ENCODE results near the gene THAP3. TPM values are rescaled to one million over a fixed set of nuclear protein-coding genes. Genes with fewer than 3 reads are reported as not detected.
"Not testable (repeated sequence)": the region's sequence is repeated elsewhere in the genome, so short reads cannot be mapped to it uniquely, and the experiment has no call there.

THAP3 gene
- total RNA-seq, 1 donor from 2014 or later: 24.6 TPM

GRCh38 chr1:6645018-6645417, 20.4 kb downstream of the THAP3 start:
- intact Hi-C loops (cut with micrococcal nuclease): no loop called here
- H3K4me3 Mint-ChIP-seq: no peak overlapping the region
- no peaks in the 10 kb centered on the region for H3K27me3 Mint-ChIP-seq
- no peak for DNase-seq
- H3K4me1 Mint-ChIP-seq: peaks cover 2% of the 10 kb centered on the region
- H3K27ac Mint-ChIP-seq: no peak overlapping the region
- peaks cover 23% of the 10 kb centered on the region for H3K36me3 Mint-ChIP-seq (ENCODE audit: low read depth)
- no peaks in the 10 kb centered on the region for H3K9me3 Mint-ChIP-seq

GRCh38 chr1:6646499-6647148, 22.0 kb downstream of the THAP3 start:
- H3K4me3 Mint-ChIP-seq: no peak overlapping the region
- peak; percentile 78 for DNase-seq
- intact Hi-C loops (cut with micrococcal nuclease): loop anchor here (1.0 kb wide), 3 partner anchors 92 to 160 kb away; partner anchors contain the start of gene NOL9
- peaks cover 2% of the 10 kb centered on the region for H3K4me1 Mint-ChIP-seq
- peaks cover 22% of the 10 kb centered on the region for H3K36me3 Mint-ChIP-seq (ENCODE audit: low read depth)
- H3K27me3 Mint-ChIP-seq: no peaks in the 10 kb centered on the region
- H3K27ac Mint-ChIP-seq: no peak overlapping the region
- no peaks in the 10 kb centered on the region for H3K9me3 Mint-ChIP-seq

- no peak overlapping the region for H3K27ac Mint-ChIP-seq
- H3K36me3 Mint-ChIP-seq (ENCODE audit: low read depth): peaks cover 20% of the 10 kb centered on the region
- H3K4me1 Mint-ChIP-seq: peaks cover 2% of the 10 kb centered on the region
- intact Hi-C loops (cut with micrococcal nuclease): no loop called here
- H3K4me3 Mint-ChIP-seq: no peak overlapping the region
- H3K27me3 Mint-ChIP-seq: no peaks in the 10 kb centered on the region
- H3K9me3 Mint-ChIP-seq: no peaks in the 10 kb centered on the region
- DNase-seq: no peak
Measured at GRCh38 chr1:6648556-6648955, 23.9 kb downstream of the THAP3 start.

- Mint-ChIP-seq H3K4me3 (no peak overlapping the region), H3K4me1 (peaks cover 3% of the 10 kb centered on the region), H3K27me3 (no peaks in the 10 kb centered on the region), H3K9me3 (no peaks in the 10 kb centered on the region), H3K36me3 (ENCODE audit: low read depth) (peaks cover 14% of the 10 kb centered on the region), H3K27ac (no peak overlapping the region)
- intact Hi-C loops (cut with micrococcal nuclease): no loop called here
- DNase-seq: no peak
Measured at GRCh38 chr1:6651909-6652308, 27.2 kb downstream of the THAP3 start.

GRCh38 chr1:6652986-6653385, 28.3 kb downstream of the THAP3 start:
- Mint-ChIP-seq H3K4me3 (no peak overlapping the region), H3K9me3 (no peaks in the 10 kb centered on the region), H3K4me1 (peaks cover 4% of the 10 kb centered on the region), H3K27ac (no peak overlapping the region), H3K36me3 (ENCODE audit: low read depth) (peaks cover 14% of the 10 kb centered on the region), H3K27me3 (no peaks in the 10 kb centered on the region)
- no peak for DNase-seq
- intact Hi-C loops (cut with micrococcal nuclease): no loop called here

GRCh38 chr1:6653436-6654290, 29.0 kb downstream of the THAP3 start:
- Mint-ChIP-seq H3K27ac (no peak overlapping the region), H3K9me3 (no peaks in the 10 kb centered on the region), H3K36me3 (ENCODE audit: low read depth) (peaks cover 14% of the 10 kb centered on the region), H3K4me1 (peaks cover 4% of the 10 kb centered on the region), H3K27me3 (no peaks in the 10 kb centered on the region), H3K4me3 (no peak overlapping the region)
- intact Hi-C loops (cut with micrococcal nuclease): no loop called here
- DNase-seq: no peak

GRCh38 chr1:6657138-6657537, 32.5 kb downstream of the THAP3 start:
- H3K27ac Mint-ChIP-seq: no peak overlapping the region
- H3K4me1 Mint-ChIP-seq: peaks cover 4% of the 10 kb centered on the region
- intact Hi-C loops (cut with micrococcal nuclease): no loop called here
- no peak for DNase-seq
- no peak overlapping the region for H3K4me3 Mint-ChIP-seq
- peaks cover 7% of the 10 kb centered on the region for H3K36me3 Mint-ChIP-seq (ENCODE audit: low read depth)
- no peaks in the 10 kb centered on the region for H3K27me3 Mint-ChIP-seq
- no peaks in the 10 kb centered on the region for H3K9me3 Mint-ChIP-seq

GRCh38 chr1:6658359-6659060, 33.8 kb downstream of the THAP3 start:
- DNase-seq: no peak
- no peak overlapping the region for H3K27ac Mint-ChIP-seq

GRCh38 chr1:6660415-6661049, 35.9 kb downstream of the THAP3 start:
- no peaks in the 10 kb centered on the region for H3K9me3 Mint-ChIP-seq
- H3K27me3 Mint-ChIP-seq: no peaks in the 10 kb centered on the region
- intact Hi-C loops (cut with micrococcal nuclease): no loop called here
- peaks cover 4% of the 10 kb centered on the region for H3K4me1 Mint-ChIP-seq
- no peak for DNase-seq
- no peak overlapping the region for H3K27ac Mint-ChIP-seq
- H3K36me3 Mint-ChIP-seq (ENCODE audit: low read depth): peaks cover under 1% of the 10 kb centered on the region
- H3K4me3 Mint-ChIP-seq: no peak overlapping the region

More at GRCh38 chr1:6658359-6659060, 33.8 kb downstream of the THAP3 start:
- Mint-ChIP-seq H3K36me3 (ENCODE audit: low read depth) (peaks cover 2% of the 10 kb centered on the region), H3K4me3 (no peak overlapping the region), H3K4me1 (peaks cover 4% of the 10 kb centered on the region), H3K27me3 (no peaks in the 10 kb centered on the region), H3K9me3 (no peaks in the 10 kb centered on the region)
- intact Hi-C loops (cut with micrococcal nuclease): no loop called here

GRCh38 chr1:6662468-6662867, 37.8 kb downstream of the THAP3 start:
- DNase-seq; H3K36me3 Mint-ChIP-seq (ENCODE audit: low read depth); intact Hi-C loops (cut with micrococcal nuclease); H3K27me3 Mint-ChIP-seq; H3K4me3 Mint-ChIP-seq; H3K27ac Mint-ChIP-seq; H3K4me1 Mint-ChIP-seq; H3K9me3 Mint-ChIP-seq: not testable (repeated sequence)

- Mint-ChIP-seq H3K27me3 (no peaks in the 10 kb centered on the region), H3K27ac (no peak overlapping the region), H3K9me3 (no peaks in the 10 kb centered on the region), H3K4me3 (no peak overlapping the region), H3K36me3 (ENCODE audit: low read depth) (peaks cover 14% of the 10 kb centered on the region), H3K4me1 (no peaks in the 10 kb centered on the region)
- intact Hi-C loops (cut with micrococcal nuclease): no loop called here
- no peak for DNase-seq
Measured at GRCh38 chr1:6666696-6667095, 42.0 kb downstream of the THAP3 start.

GRCh38 chr1:6667139-6667538, 42.5 kb downstream of the THAP3 start:
- no peak overlapping the region for H3K27ac Mint-ChIP-seq
- DNase-seq: no peak
- intact Hi-C loops (cut with micrococcal nuclease): no loop called here
- no peaks in the 10 kb centered on the region for H3K4me1 Mint-ChIP-seq
- no peaks in the 10 kb centered on the region for H3K9me3 Mint-ChIP-seq
- H3K27me3 Mint-ChIP-seq: no peaks in the 10 kb centered on the region
- H3K4me3 Mint-ChIP-seq: no peak overlapping the region
- peaks cover 14% of the 10 kb centered on the region for H3K36me3 Mint-ChIP-seq (ENCODE audit: low read depth)

GRCh38 chr1:6668503-6668902, 43.8 kb downstream of the THAP3 start:
- no peak for DNase-seq
- intact Hi-C loops (cut with micrococcal nuclease): no loop called here
- Mint-ChIP-seq H3K27ac (no peak overlapping the region), H3K4me1 (no peaks in the 10 kb centered on the region), H3K9me3 (no peaks in the 10 kb centered on the region), H3K36me3 (ENCODE audit: low read depth) (peaks cover 16% of the 10 kb centered on the region), H3K4me3 (no peak overlapping the region), H3K27me3 (no peaks in the 10 kb centered on the region)

GRCh38 chr1:6672558-6672957, 47.9 kb downstream of the THAP3 start:
- no peak overlapping the region for H3K4me3 Mint-ChIP-seq
- peaks cover 23% of the 10 kb centered on the region for H3K36me3 Mint-ChIP-seq (ENCODE audit: low read depth)
- H3K9me3 Mint-ChIP-seq: no peaks in the 10 kb centered on the region
- no peaks in the 10 kb centered on the region for H3K27me3 Mint-ChIP-seq
- H3K27ac Mint-ChIP-seq: no peak overlapping the region
- intact Hi-C loops (cut with micrococcal nuclease): no loop called here
- H3K4me1 Mint-ChIP-seq: no peaks in the 10 kb centered on the region
- DNase-seq: no peak
